GM21515 (cell line): ENCODE measurements around the gene WNT7B.

Experiments used
- ATAC-seq: cut with Tn5 transposase; IDR thresholded peaks from one replicate; pipeline ENCODE4 v1.9.1; 2021; ENCODE audit not compliant: unreplicated experiment

WNT7B gene

GRCh38 chr22:45997077-45997776, 20.3 kb upstream of the WNT7B start:
- no peak for ATAC-seq

GRCh38 chr22:45996241-45997076, 19.5 kb upstream of the WNT7B start:
- ATAC-seq, result no peak

GRCh38 chr22:45995405-45996101, 18.6 kb upstream of the WNT7B start:
- no peak for ATAC-seq

- ATAC-seq, result no peak
These were observed 17.8 kb upstream of the WNT7B start for GRCh38 chr22:45994491-45995404.

- ATAC-seq, result no peak
These were observed 16.9 kb upstream of the WNT7B start for GRCh38 chr22:45993841-45994240.

GRCh38 chr22:45993143-45993692, 16.3 kb upstream of the WNT7B start:
- no peak for ATAC-seq

- ATAC-seq, result no peak
These were observed 15.8 kb upstream of the WNT7B start for GRCh38 chr22:45992737-45993136.

GRCh38 chr22:45991098-45991497, 14.1 kb upstream of the WNT7B start:
- no peak for ATAC-seq

- no peak for ATAC-seq
These were observed 10.3 kb upstream of the WNT7B start for GRCh38 chr22:45987136-45987861.

- no peak for ATAC-seq
These were observed 7.5 kb upstream of the WNT7B start for GRCh38 chr22:45984316-45984916.

GRCh38 chr22:45983797-45984196, 6.8 kb upstream of the WNT7B start:
- ATAC-seq, result no peak

- no peak for ATAC-seq
These were observed 3.8 kb upstream of the WNT7B start for GRCh38 chr22:45980761-45981160.

- ATAC-seq, result no peak
These were observed 3.3 kb upstream of the WNT7B start for GRCh38 chr22:45980268-45980570.

- ATAC-seq, result no peak
These were observed 1.3 kb upstream of the WNT7B start for GRCh38 chr22:45978275-45978713.

- ATAC-seq, result no peak
These were observed 751 bp upstream of the WNT7B start for GRCh38 chr22:45977551-45978274.

- no peak for ATAC-seq
These were observed 534 bp downstream of the WNT7B start for GRCh38 chr22:45976254-45977002.

- ATAC-seq, result no peak
These were observed 1.5 kb downstream of the WNT7B start for GRCh38 chr22:45975164-45976161.
